Brain microvascular endothelial cell (primary cell): ENCODE data around the gene OSBPL2.

Source experiments
- DNase-seq: peaks from one replicate; pipeline ENCODE4 v3.0.0-alpha.2; 2020
- H3K27ac ChIP-seq: fragments of 250-450 bp; sonication (Bioruptor Pico); 2 replicates; pipeline ENCODE4 v1.5.1; 2020; ENCODE audit warnings: mild to moderate bottlenecking, moderate library complexity
- H3K27me3 ChIP-seq: fragments of 250-450 bp; sonication (Bioruptor Pico); replicated peaks from 2 replicates; pipeline ENCODE4 v1.5.1; 2020; ENCODE audit warnings: mild to moderate bottlenecking
- H3K36me3 ChIP-seq: fragments of 250-450 bp; sonication (Bioruptor Pico); replicated peaks from 2 replicates; pipeline ENCODE4 v1.5.1; 2020; ENCODE audit warnings: mild to moderate bottlenecking
- H3K4me3 ChIP-seq: 2 replicates; pipeline ENCODE4 v1.5.1; 2011; ENCODE audit warnings: low read depth, mild to moderate bottlenecking, control low read depth, low read length, moderate library complexity
- in situ Hi-C: cut with HindIII; loops from 2 replicates; pipeline ENCODE4 v1.10.0; 2017; ENCODE audit warnings: low sequenced_read_pairs, low pct_ligation_motif_present
- TF ChIP-seq, protein P1 (sequence below): IDR thresholded peaks from 2 replicates; pipeline ENCODE4 v1.5.1; 2011; ENCODE audit warnings: low read depth, mild to moderate bottlenecking, moderate library complexity, low read length, control low read depth, inconsistent platforms; ENCODE audit errors: missing control alignments

OSBPL2 gene

GRCh38 chr20:62285151-62285550, 46.8 kb downstream of the OSBPL2 start:
- no peak for DNase-seq
- Histone ChIP-seq H3K27me3 (no peaks in the 10 kb centered on the region), H3K4me3 (no peak overlapping the region), H3K27ac (no peak overlapping the region), H3K36me3 (peaks cover 50% of the 10 kb centered on the region)
- TF ChIP-seq, protein P1, sequence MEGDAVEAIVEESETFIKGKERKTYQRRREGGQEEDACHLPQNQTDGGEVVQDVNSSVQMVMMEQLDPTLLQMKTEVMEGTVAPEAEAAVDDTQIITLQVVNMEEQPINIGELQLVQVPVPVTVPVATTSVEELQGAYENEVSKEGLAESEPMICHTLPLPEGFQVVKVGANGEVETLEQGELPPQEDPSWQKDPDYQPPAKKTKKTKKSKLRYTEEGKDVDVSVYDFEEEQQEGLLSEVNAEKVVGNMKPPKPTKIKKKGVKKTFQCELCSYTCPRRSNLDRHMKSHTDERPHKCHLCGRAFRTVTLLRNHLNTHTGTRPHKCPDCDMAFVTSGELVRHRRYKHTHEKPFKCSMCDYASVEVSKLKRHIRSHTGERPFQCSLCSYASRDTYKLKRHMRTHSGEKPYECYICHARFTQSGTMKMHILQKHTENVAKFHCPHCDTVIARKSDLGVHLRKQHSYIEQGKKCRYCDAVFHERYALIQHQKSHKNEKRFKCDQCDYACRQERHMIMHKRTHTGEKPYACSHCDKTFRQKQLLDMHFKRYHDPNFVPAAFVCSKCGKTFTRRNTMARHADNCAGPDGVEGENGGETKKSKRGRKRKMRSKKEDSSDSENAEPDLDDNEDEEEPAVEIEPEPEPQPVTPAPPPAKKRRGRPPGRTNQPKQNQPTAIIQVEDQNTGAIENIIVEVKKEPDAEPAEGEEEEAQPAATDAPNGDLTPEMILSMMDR = no peak
- in situ Hi-C loops = loop anchor here (25.0 kb wide), 1 partner anchor 102 kb away; the partner anchor contains the start of gene RPS21

DNA sequence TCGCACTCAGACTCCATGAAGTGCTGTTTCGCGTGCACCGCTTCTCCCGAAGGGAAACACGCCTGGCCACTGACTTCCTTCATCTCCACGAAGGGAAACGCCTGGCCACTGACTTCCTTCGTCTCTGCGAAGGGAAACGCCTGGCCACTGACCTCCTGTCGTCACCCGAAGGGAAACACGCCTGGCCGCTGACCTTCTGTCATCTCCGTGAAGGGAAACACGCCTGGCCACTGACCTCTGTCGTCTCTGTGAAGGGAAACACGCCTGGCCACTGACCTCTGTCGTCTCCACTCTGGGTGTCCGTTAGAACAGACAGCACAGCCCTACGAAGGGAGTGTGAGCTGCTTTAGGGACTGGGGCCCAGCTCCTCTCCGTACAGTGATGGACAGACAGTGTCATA, 47.4 kb downstream of the OSBPL2 start:
- H3K4me3 ChIP-seq = no peak overlapping the region
- no peaks in the 10 kb centered on the region for H3K27me3 ChIP-seq
- peaks cover 44% of the 10 kb centered on the region for H3K36me3 ChIP-seq
- in situ Hi-C loops = loop anchor here (25.0 kb wide), 1 partner anchor 102 kb away; the partner anchor contains the start of gene RPS21
- no peak for DNase-seq
- H3K27ac ChIP-seq = no peak overlapping the region
- TF ChIP-seq, protein P1 = no peak

DNA sequence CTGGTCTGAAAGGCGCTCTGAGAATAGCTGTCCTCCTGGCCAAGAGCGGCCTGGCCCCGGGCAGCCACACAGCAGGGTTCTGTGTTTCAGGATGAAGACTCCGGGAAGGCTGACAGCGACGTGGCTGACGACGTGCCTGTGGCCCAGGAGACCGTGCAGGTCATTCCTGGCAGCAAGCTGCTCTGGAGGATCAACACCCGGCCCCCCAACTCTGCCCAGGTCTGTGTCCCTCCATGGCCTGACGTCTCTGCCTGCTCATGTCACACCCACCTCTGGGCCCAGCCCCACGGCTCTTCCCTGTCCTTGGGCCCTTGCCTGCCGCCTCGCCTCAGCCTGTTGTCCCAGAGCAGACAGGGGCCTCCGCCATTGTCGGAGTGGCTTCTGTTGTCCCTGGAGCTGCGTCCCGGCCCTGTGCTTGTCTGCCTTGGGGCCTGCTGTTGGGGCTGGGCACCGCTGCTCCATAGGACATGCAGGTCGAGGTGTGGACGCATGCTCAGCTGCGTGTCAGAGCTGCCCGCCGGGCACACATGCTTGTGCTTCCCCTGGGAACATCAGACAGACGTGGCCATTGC, 48.3 kb downstream of the OSBPL2 start:
- Histone ChIP-seq H3K4me3 (no peak overlapping the region), H3K27me3 (no peaks in the 10 kb centered on the region), H3K36me3 (peaks cover 38% of the 10 kb centered on the region), H3K27ac (no peak overlapping the region)
- in situ Hi-C loops = loop anchor here (25.0 kb wide), 1 partner anchor 101 kb away; the partner anchor contains the start of gene RPS21
- TF ChIP-seq, protein P1 = no peak
- DNase-seq = no peak

DNA sequence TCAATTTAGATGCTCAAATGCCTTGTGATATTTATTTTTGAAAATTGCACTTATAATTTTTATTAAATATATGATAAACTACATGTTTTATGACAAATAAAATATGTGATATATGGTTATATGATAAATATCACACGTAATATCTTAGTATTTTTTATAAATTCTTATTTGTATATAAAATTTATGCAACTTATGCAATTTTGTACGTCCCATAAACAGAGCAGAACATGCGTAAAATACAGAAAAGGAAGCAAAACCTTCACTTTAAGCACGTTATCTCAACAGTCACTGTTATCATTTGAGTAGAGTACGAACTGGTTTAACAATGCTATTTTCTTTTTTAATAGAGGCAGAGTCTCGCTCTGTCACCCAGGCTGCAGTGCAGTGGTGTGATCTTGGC, 48.8 kb downstream of the OSBPL2 start:
- H3K36me3 ChIP-seq = peaks cover 38% of the 10 kb centered on the region
- in situ Hi-C loops = loop anchor here (25.0 kb wide), 1 partner anchor 100 kb away; the partner anchor contains the start of gene RPS21

DNA sequence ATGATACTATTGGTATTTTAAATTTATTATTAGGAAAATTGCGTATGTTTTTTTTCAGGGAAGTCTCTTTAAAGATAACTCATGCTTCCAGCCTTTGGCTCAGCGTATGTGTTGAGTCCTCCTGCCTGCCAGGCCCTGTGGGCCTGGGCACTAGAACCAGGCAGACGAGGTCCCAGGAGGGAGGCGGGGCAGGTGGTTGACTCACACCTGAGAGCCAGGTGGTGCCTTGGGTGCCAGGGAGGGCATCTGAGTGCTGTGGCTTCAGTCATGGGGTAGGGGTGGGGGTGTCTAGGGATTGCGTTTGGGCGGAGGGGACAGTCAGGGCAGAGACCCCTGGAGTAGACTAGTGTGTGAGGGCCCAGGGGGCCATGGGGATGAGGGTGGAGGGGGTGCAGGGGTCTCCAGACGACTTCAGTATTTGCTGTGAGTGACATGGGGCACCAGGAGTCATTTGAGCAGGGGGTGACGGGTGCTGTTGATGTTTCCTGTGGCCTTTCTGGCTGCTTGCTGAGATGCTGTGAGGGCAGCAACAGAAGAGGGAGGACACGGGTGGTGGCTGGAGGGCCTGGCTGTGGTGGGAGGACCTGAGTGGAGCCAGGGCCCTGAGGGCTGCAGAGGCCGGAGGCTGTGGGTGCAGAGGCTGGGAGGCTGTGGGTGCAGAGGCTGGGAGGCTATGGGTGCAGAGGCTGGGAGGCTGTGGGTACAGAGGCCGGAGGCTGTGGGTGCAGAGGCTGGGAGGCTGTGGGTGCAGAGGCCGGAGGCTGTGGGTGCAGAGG, 49.6 kb downstream of the OSBPL2 start:
- peaks cover 33% of the 10 kb centered on the region for H3K36me3 ChIP-seq
- in situ Hi-C loops = loop anchor here (25.0 kb wide), 1 partner anchor 99 kb away; the partner anchor contains the start of gene RPS21
- DNase-seq = no peak
- H3K27ac ChIP-seq = no peak overlapping the region
- H3K27me3 ChIP-seq = no peaks in the 10 kb centered on the region
- TF ChIP-seq, protein P1 = no peak
- H3K4me3 ChIP-seq = no peak overlapping the region

More for the DNA sequence above, 48.8 kb downstream of the OSBPL2 start:
- H3K27ac ChIP-seq = no peak overlapping the region
- DNase-seq = no peak
- H3K27me3 ChIP-seq = no peaks in the 10 kb centered on the region
- H3K4me3 ChIP-seq = no peak overlapping the region
- TF ChIP-seq, protein P1 = no peak
